Astrocyte (in vitro differentiated cells and primary cell): ENCODE results near the gene ZSWIM8. TPM values are rescaled to one million over a fixed set of nuclear protein-coding genes. Genes with fewer than 3 reads are reported as not detected.

ENCODE experiments used
- DNase-seq: peaks from one replicate; pipeline ENCODE4 v3.0.0-alpha.2; 2010; ENCODE audit warnings: low read depth
- FAIRE-seq: peaks from 2 replicates; lab custom pipeline; 2011; peaks lifted over from hg19 to GRCh38; lab: Jason Lieb, UNC
- H2AFZ ChIP-seq: 2 replicates; pipeline ENCODE4 v1.6.0; 2012; ENCODE audit warnings: low read depth, low read length, inconsistent platforms
- H3K27ac ChIP-seq: 2 replicates; pipeline ENCODE4 v1.5.1; 2011; ENCODE audit warnings: low read depth, low read length, inconsistent platforms
- H3K27me3 ChIP-seq: 2 replicates; pipeline ENCODE4 v1.6.0; 2011; ENCODE audit warnings: low read length, inconsistent platforms; ENCODE audit not compliant: insufficient read depth
- H3K36me3 ChIP-seq: 2 replicates; pipeline ENCODE4 v1.5.1; 2011; ENCODE audit warnings: low read length, inconsistent platforms; ENCODE audit not compliant: insufficient read depth
- H3K4me1 ChIP-seq: 2 replicates; pipeline ENCODE4 v1.5.1; 2011; ENCODE audit warnings: low read length, inconsistent platforms; ENCODE audit not compliant: insufficient read depth
- H3K4me2 ChIP-seq: 2 replicates; pipeline ENCODE4 v1.6.0; 2012; ENCODE audit warnings: low read length, inconsistent platforms
- H3K4me3 ChIP-seq: 2 replicates; pipeline ENCODE4 v1.5.1; 2011; ENCODE audit warnings: low read depth, mild to moderate bottlenecking, low read length, inconsistent platforms; ENCODE audit not compliant: insufficient read depth
- H3K79me2 ChIP-seq: 2 replicates; pipeline ENCODE4 v1.6.0; 2012; ENCODE audit warnings: mild to moderate bottlenecking, low read length, inconsistent platforms; ENCODE audit not compliant: insufficient read depth
- H3K9ac ChIP-seq: 2 replicates; pipeline ENCODE4 v1.6.0; 2012; ENCODE audit warnings: mild to moderate bottlenecking, low read length, inconsistent platforms
- H3K9me3 ChIP-seq: 2 replicates; pipeline ENCODE4 v1.5.1; 2012; ENCODE audit warnings: low read depth, mild to moderate bottlenecking, low read length, inconsistent platforms; ENCODE audit not compliant: insufficient read depth
- H4K20me1 ChIP-seq: 2 replicates; pipeline ENCODE4 v1.6.0; 2012; ENCODE audit warnings: low read length, inconsistent platforms; ENCODE audit not compliant: insufficient read depth
- H3K27ac Mint-ChIP-seq: one replicate; pipeline ENCODE4 v1.8.0; 2021; ENCODE audit warnings: mild to moderate bottlenecking, mixed read lengths; ENCODE audit not compliant: unreplicated experiment
- H3K27me3 Mint-ChIP-seq: one replicate; pipeline ENCODE4 v1.8.0; 2021; ENCODE audit warnings: low read depth, mixed read lengths; ENCODE audit not compliant: unreplicated experiment
- H3K36me3 Mint-ChIP-seq: one replicate; pipeline ENCODE4 v1.8.0; 2021; ENCODE audit warnings: low read depth, mixed read lengths; ENCODE audit not compliant: unreplicated experiment
- H3K4me1 Mint-ChIP-seq: one replicate; pipeline ENCODE4 v1.8.0; 2021; ENCODE audit warnings: low read depth, mixed read lengths; ENCODE audit not compliant: unreplicated experiment
- H3K4me3 Mint-ChIP-seq: one replicate; pipeline ENCODE4 v1.8.0; 2021; ENCODE audit warnings: mild to moderate bottlenecking, moderate library complexity, mixed read lengths; ENCODE audit not compliant: unreplicated experiment
- H3K9me3 Mint-ChIP-seq: one replicate; pipeline ENCODE4 v1.8.0; 2021; ENCODE audit warnings: mild to moderate bottlenecking, mixed read lengths; ENCODE audit not compliant: unreplicated experiment
- CTCF ChIP-seq: IDR thresholded peaks from 2 replicates; pipeline ENCODE4 v1.5.1; 2011; ENCODE audit warnings: low read depth, mild to moderate bottlenecking, inconsistent platforms, low read length, moderate library complexity; ENCODE audit not compliant: insufficient read depth
- EZH2 ChIP-seq: IDR thresholded peaks from 2 replicates; pipeline ENCODE4 v1.6.1; 2012; ENCODE audit warnings: mild to moderate bottlenecking, low read length, inconsistent platforms; ENCODE audit not compliant: insufficient read depth
- total RNA-seq: library from RNA; stranded (reverse); gene quantifications from 2 replicates; pipeline ENCODE4 v1.2.1, GENCODE V29; 2021

The ZSWIM8 gene
- total RNA-seq, 1 donor from 2014 or later, result 70.2 TPM

- no peak for FAIRE-seq
- peaks cover 17% of the 10 kb centered on the region for H3K36me3 Mint-ChIP-seq
Observed at GRCh38 chr10:73815719-73816030, 30.3 kb downstream of the ZSWIM8 start.

GRCh38 chr10:73816917-73817729 is 31.7 kb downstream of the ZSWIM8 start:
- Histone ChIP-seq H3K4me3 (no peak overlapping the region), H3K36me3 (peaks cover 4% of the 10 kb centered on the region), H3K9ac (no peak overlapping the region), H3K9me3 (no peaks in the 10 kb centered on the region), H3K79me2 (no peaks in the 10 kb centered on the region), H3K27me3 (no peaks in the 10 kb centered on the region), H3K4me1 (peaks cover 20% of the 10 kb centered on the region), H3K4me2 (no peak overlapping the region), H2AFZ (no peak overlapping the region), H3K27ac (peak overlapping the region; percentile 19), H4K20me1 (no peaks in the 10 kb centered on the region)
- no peaks in the 10 kb centered on the region for H3K27me3 Mint-ChIP-seq
- H3K4me1 Mint-ChIP-seq, result peaks cover 9% of the 10 kb centered on the region
- peak overlapping the region; percentile 43 for H3K27ac Mint-ChIP-seq
- TF ChIP-seq CTCF (no peak), EZH2 (no peak)
- FAIRE-seq (no peak), DNase-seq (peak; percentile 9)
- H3K4me3 Mint-ChIP-seq, result no peak overlapping the region
- H3K9me3 Mint-ChIP-seq, result no peaks in the 10 kb centered on the region
- peaks cover 20% of the 10 kb centered on the region for H3K36me3 Mint-ChIP-seq

More at GRCh38 chr10:73815719-73816030, 30.3 kb downstream of the ZSWIM8 start:
- no peaks in the 10 kb centered on the region for H3K27me3 Mint-ChIP-seq
- Histone ChIP-seq H3K36me3 (peaks cover 4% of the 10 kb centered on the region), H3K79me2 (peaks cover 2% of the 10 kb centered on the region), H3K27me3 (no peaks in the 10 kb centered on the region), H3K27ac (peak overlapping the region; percentile 32), H3K4me2 (peak overlapping the region; percentile 23), H3K9me3 (no peaks in the 10 kb centered on the region), H3K4me3 (no peak overlapping the region), H3K4me1 (peaks cover 22% of the 10 kb centered on the region), H4K20me1 (no peaks in the 10 kb centered on the region), H2AFZ (no peak overlapping the region), H3K9ac (peak overlapping the region; percentile 5)
- no peaks in the 10 kb centered on the region for H3K9me3 Mint-ChIP-seq
- TF ChIP-seq CTCF, result no peak
- TF ChIP-seq EZH2, result no peak
- no peak for DNase-seq
- peak overlapping the region; percentile 83 for H3K27ac Mint-ChIP-seq
- H3K4me1 Mint-ChIP-seq, result peaks cover 9% of the 10 kb centered on the region
- H3K4me3 Mint-ChIP-seq, result peak overlapping the region; percentile 29

- Mint-ChIP-seq H3K9me3 (no peaks in the 10 kb centered on the region), H3K27ac (no peak overlapping the region), H3K36me3 (peaks cover 23% of the 10 kb centered on the region), H3K27me3 (no peaks in the 10 kb centered on the region), H3K4me1 (peaks cover 9% of the 10 kb centered on the region), H3K4me3 (no peak overlapping the region)
- H2AFZ ChIP-seq, result no peak overlapping the region
- H4K20me1 ChIP-seq, result no peaks in the 10 kb centered on the region
- H3K36me3 ChIP-seq, result peaks cover 4% of the 10 kb centered on the region
- no peak overlapping the region for H3K9ac ChIP-seq
- TF ChIP-seq EZH2 (no peak), CTCF (no peak)
- H3K79me2 ChIP-seq, result no peaks in the 10 kb centered on the region
- H3K4me1 ChIP-seq, result peaks cover 20% of the 10 kb centered on the region
- no peaks in the 10 kb centered on the region for H3K9me3 ChIP-seq
- no peak overlapping the region for H3K4me2 ChIP-seq
- H3K27ac ChIP-seq, result no peak overlapping the region
- FAIRE-seq (no peak), DNase-seq (no peak)
- no peak overlapping the region for H3K4me3 ChIP-seq
- no peaks in the 10 kb centered on the region for H3K27me3 ChIP-seq
Observed at GRCh38 chr10:73817826-73818225, 32.4 kb downstream of the ZSWIM8 start.
